PC-3 (cell line): Measurements from ENCODE around the gene ORC6.

Experiments
- CTCF ChIP-seq: fragments of 300-600 bp; sonication (generic); conservative IDR thresholded peaks from 2 replicates; pipeline ENCODE4 v1.5.1; 2017; ENCODE audit warnings: antibody characterized with exemption, low read depth, mild to moderate bottlenecking, low read length
- EZH2 ChIP-seq: fragments of 300-600 bp; sonication (generic); IDR thresholded peaks from one replicate; pipeline ENCODE4 v1.6.1; 2017; ENCODE audit warnings: antibody characterized with exemption, mild to moderate bottlenecking, low read length; ENCODE audit not compliant: unreplicated experiment
- EZH2phosphoT487 ChIP-seq: fragments of 300-600 bp; sonication (generic); IDR thresholded peaks from 2 replicates; pipeline ENCODE4 v1.6.1; 2018; ENCODE audit warnings: mild to moderate bottlenecking, antibody characterized with exemption, low read length, borderline replicate concordance

DNA sequence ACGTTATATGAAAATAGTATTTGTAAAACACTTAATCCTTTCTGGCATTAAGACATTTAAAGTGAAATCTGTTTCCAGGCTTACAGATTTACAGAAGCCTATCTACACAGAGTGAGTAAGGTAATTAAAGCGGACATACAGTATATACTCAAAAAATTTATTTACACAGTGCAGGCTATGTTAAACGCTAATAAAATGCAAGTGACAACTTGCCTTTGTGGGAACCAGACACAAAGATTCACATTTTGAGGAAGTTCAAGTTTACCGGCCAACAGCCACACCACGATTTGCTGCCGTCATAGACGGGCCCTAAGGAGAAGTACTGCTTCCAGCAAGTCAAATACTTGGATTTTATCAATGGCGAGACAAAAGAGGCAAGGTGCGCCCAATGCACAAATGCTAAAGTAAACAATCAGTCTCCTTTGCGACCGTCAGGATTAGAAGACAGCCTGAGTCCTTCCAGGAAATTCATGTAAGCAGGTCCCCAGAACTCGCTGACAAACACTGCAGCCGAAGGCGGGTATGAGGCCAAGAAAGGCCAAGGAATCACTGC is 1.3 kb upstream of the ORC6 start:
- TF ChIP-seq CTCF (no peak; the same call in 1 of the 2 replicates), EZH2 (no peak), EZH2phosphoT487 (no peak)
